Ishikawa (cell line): ENCODE data around the gene LAX1.

Experiments used
- CEBPB ChIP-seq: IDR thresholded peaks from 2 replicates; pipeline ENCODE4 v1.6.1; 2012
- CREB1 ChIP-seq: IDR thresholded peaks from 2 replicates; pipeline ENCODE4 v1.6.1; 2012; ENCODE audit warnings: low read depth
- EGR1 ChIP-seq: IDR thresholded peaks from 2 replicates; pipeline ENCODE4 v1.6.1; 2012
- EP300 ChIP-seq: IDR thresholded peaks from 2 replicates; pipeline ENCODE4 v1.6.1; 2012; ENCODE audit warnings: borderline replicate concordance
- FOXM1 ChIP-seq: IDR thresholded peaks from 2 replicates; pipeline ENCODE4 v1.6.1; 2012; ENCODE audit warnings: low read depth, borderline replicate concordance
- RAD21 ChIP-seq: IDR thresholded peaks from 2 replicates; pipeline ENCODE4 v1.6.1; 2012; ENCODE audit warnings: low read depth
- TAF1 ChIP-seq: IDR thresholded peaks from 2 replicates; pipeline ENCODE4 v1.6.1; 2012; ENCODE audit warnings: low read depth, mild to moderate bottlenecking
- TCF12 ChIP-seq: IDR thresholded peaks from 2 replicates; pipeline ENCODE4 v1.6.1; 2012; ENCODE audit warnings: low read depth
- TEAD4 ChIP-seq: IDR thresholded peaks from 2 replicates; pipeline ENCODE4 v1.6.1; 2012
- YY1 ChIP-seq: IDR thresholded peaks from 2 replicates; pipeline ENCODE4 v1.6.1; 2012; ENCODE audit warnings: low read depth
- ZBTB7A ChIP-seq: IDR thresholded peaks from 2 replicates; pipeline ENCODE4 v1.6.1; 2012; ENCODE audit warnings: low read depth
- TF ChIP-seq, protein P1 (sequence below): IDR thresholded peaks from 2 replicates; pipeline ENCODE4 v1.6.1; 2012; ENCODE audit warnings: low read depth, mild to moderate bottlenecking
- TF ChIP-seq, protein P2 (sequence below): IDR thresholded peaks from 2 replicates; pipeline ENCODE4 v1.6.1; 2012
- TF ChIP-seq, protein P3 (sequence below): IDR thresholded peaks from 2 replicates; pipeline ENCODE4 v1.6.1; 2012

DNA sequence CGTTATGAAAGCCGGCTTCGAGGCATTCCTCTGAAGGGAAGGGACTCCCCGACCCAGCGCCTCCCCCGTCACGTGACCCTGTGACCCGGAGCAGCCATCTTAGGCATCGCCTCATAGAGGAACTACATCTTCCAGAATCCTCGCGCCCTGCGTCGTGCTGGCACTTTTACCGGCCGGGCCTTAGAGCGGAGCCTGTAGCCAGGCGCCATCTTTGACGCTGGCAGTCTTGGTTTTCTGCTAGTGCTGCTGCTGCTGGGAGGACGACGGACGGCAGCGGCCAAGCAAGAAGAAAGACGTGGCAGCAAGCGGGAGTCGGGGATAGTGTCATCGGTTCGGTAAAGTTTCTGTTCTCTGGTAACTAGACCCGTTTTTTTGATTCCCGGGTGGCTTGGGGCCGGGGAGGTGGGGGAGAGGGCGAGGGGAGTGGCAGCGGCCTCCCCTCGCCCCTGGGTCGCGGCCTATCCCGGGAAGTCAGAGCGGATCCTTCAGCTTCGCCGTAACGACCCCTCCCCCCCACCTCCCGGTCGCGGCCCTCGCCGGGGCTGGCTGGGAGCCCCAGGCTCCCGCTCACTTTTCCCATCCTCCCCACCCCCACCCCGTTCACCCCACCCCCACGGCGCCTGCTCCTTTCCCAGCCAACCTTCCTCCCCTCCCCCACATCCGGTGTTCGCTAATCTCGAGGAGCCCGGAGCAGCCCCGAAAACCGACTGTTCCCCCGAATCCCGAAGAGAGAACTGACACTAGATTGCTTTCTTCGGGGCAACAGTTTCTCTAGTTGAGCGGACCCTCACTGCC lies 30.7 kb downstream of the LAX1 start, which contains the start of the genes ZBED6 and ZC3H11A:
- TF ChIP-seq CREB1 (peak; percentile 50; the same call in 1 of the 2 replicates), TAF1 (no peak; the same call in 1 of the 2 replicates), RAD21 (no peak), YY1 (peak; percentile 96), EP300 (no peak; the same call in 1 of the 2 replicates), EGR1 (peak; percentile 47; the same call in 1 of the 2 replicates), CEBPB (no peak), TCF12 (no peak), FOXM1 (no peak), TEAD4 (peak; percentile 50; the same call in 1 of the 2 replicates), ZBTB7A (no peak)
- TF ChIP-seq, protein P1, sequence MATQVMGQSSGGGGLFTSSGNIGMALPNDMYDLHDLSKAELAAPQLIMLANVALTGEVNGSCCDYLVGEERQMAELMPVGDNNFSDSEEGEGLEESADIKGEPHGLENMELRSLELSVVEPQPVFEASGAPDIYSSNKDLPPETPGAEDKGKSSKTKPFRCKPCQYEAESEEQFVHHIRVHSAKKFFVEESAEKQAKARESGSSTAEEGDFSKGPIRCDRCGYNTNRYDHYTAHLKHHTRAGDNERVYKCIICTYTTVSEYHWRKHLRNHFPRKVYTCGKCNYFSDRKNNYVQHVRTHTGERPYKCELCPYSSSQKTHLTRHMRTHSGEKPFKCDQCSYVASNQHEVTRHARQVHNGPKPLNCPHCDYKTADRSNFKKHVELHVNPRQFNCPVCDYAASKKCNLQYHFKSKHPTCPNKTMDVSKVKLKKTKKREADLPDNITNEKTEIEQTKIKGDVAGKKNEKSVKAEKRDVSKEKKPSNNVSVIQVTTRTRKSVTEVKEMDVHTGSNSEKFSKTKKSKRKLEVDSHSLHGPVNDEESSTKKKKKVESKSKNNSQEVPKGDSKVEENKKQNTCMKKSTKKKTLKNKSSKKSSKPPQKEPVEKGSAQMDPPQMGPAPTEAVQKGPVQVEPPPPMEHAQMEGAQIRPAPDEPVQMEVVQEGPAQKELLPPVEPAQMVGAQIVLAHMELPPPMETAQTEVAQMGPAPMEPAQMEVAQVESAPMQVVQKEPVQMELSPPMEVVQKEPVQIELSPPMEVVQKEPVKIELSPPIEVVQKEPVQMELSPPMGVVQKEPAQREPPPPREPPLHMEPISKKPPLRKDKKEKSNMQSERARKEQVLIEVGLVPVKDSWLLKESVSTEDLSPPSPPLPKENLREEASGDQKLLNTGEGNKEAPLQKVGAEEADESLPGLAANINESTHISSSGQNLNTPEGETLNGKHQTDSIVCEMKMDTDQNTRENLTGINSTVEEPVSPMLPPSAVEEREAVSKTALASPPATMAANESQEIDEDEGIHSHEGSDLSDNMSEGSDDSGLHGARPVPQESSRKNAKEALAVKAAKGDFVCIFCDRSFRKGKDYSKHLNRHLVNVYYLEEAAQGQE, result no peak
- TF ChIP-seq, protein P2, sequence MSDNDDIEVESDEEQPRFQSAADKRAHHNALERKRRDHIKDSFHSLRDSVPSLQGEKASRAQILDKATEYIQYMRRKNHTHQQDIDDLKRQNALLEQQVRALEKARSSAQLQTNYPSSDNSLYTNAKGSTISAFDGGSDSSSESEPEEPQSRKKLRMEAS, result peak; percentile 84
- TF ChIP-seq, protein P3, sequence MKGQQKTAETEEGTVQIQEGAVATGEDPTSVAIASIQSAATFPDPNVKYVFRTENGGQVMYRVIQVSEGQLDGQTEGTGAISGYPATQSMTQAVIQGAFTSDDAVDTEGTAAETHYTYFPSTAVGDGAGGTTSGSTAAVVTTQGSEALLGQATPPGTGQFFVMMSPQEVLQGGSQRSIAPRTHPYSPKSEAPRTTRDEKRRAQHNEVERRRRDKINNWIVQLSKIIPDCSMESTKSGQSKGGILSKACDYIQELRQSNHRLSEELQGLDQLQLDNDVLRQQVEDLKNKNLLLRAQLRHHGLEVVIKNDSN, result peak; percentile 99
